HG03103 (cell line): Measurements from ENCODE around the gene CBX4.

Experiments
- ATAC-seq: cut with Tn5 transposase; IDR thresholded peaks from one replicate; pipeline ENCODE4 v1.9.1; 2021; ENCODE audit warnings: low read depth; ENCODE audit not compliant: unreplicated experiment

CBX4 gene

DNA sequence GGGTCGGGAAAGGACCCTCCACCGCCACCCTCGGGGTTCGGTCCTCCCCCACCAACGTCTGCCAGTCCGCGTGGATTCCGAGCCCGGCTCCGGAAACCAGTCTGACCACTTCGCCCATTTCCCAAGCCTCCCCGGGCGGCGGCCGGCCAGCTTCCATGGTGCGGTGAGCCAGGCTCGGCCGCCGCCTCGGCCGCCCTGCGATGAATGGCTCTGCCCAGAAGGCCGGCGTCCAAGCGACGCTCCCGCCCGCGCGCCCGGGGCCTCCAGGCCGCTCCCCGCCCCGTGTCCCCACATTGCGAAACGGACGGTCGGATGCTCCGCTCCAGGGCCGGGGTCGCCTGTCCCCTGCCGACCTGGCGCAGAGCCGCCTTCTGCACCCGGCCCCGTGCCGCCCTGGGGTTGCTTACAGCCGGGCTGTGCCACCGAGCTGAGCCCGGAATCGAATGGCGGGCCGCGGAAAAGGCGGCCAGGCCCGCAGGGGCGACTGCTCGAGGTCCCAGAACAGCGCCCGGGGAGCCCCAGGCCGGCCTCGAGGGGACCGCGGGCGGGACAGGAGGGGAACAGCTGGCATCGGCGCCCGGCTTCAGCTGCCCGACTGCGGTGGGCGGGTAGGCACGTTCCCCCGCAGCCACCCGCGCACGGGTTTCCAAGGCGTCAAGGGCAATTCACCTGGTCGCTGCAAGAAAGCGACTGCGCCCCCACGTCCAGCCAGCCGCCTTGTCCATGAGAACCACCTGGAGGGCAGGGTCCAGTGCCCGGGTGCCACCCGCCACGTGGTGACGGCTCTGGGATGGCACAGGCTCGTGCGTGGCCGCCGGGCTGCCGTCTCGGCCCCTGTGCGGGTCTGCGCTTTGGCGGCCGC, 24.0 kb downstream of the CBX4 start:
- no peak for ATAC-seq

DNA sequence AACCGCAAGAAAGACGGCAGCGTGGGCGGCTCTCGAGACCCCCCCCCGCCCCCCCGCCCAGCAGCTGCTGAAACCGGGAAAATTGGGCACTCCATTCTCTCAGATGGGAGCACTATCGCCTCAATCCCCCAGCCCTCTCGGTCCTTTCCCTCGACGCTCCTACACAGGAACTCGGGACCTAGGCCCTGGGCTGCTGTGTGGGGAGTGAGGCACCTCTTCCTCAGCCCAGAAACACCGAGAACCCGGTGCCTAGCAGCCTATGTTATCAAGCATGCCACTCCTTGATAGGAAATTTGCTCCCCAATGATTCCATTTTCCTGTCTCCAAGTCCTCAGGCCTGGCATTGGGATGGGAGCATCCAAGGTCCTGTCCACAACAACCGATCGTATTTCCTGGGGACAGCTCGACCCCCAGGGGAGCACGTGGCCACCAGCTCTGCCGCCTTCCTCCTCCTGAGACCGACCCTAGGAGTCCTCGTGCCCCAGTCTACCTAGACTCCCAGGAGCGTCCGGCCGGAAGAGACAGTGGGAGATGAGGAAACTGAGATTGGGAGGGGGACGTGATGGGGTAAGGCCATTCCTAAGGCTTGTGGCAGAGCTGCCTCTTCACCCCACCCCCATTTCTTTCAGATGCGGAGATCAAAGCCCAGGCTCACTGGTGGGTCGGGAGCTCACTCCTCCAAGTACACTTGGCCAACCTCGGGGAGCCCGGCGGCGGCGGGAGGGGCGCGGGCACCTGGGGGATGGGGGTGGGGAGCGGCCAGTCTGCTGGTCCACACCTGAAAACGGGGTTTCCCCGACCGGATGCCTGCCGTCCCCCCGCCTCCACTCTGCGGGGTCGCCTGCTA, 24.9 kb downstream of the CBX4 start:
- ATAC-seq = no peak

DNA sequence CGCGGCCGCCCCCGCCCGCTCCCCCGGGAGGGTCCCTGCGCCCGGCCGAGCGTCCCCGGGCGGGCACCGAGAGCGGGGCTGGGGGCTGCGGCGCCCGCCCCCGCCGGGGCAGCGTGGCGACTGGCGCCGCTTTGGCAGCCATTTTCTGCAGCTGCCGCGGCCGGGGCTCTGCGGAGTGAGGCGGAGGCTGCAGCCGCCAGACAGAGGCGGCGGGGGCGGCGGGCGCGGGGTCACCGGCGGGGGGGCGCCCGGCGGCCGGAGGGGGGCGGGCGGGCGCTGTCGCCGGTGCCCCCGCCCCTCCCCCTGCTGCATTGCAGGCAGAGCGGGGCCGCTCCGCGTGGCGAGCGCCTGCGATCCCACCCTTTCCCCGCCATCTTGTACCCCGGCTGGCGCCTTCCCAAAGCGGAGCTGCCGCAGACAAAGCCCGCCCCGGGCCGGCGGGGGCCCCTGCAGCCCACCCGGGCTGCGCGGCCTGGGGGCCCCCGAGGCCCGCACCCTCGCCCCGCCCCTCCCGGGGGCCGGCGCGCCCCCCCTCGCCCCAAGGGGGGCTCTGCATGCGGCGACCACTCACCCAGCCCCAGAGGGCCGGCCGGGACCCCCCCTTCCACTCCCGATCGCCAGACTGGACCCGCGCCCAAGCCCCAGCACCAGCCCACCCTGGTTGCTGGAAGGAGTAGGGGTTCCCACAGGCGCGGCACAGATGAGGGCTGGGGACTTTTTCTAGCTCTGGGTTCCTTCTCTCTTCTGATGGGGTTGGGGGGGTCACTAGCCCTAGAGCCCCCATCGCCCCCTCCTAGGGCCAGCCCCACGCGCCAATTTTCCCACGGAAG, 25.7 kb downstream of the CBX4 start:
- ATAC-seq = no peak

DNA sequence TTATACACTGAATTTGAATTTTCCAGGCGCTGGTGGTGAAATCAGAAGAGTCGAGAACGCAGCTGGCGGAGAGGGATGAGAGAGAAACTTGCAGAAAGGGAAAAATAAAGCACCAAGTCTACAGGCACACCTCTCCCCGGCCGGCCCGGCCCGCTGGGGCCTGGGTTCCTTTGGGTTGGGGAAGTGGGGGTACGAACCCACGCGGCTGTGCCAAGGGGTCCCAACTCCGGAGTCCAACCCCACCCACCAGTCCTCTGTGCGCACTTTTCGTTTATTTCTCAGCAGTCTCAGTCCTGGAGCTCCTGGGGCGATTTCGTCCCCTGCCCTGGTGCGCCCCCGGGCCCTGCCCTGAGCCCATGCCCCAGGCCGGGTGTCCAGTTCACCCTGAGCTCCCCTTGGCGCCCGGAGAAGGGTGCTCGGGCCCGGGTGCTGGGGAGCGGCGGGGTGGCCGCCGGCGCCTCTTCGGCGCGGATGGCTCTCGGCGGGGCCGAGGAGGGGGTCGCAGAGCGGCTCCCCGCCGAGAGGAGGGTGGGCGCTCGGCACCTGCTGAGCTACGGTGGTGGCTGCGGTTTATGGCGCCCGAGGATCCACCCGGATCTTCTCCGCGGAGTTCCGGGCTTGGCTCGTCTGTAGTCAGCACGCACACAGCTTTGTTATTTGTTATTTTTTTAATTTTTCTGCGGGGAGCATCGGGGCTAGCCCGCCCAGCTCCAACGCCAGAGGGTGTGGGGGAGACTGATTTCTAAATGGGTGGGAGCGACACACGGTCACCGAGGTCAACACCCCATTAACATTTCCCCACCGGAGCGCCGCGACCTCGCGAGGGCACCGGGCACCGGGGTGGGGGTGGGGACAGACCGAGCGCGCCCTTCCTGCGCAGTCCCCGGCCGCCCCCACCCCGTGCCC, 26.6 kb downstream of the CBX4 start:
- ATAC-seq = no peak

DNA sequence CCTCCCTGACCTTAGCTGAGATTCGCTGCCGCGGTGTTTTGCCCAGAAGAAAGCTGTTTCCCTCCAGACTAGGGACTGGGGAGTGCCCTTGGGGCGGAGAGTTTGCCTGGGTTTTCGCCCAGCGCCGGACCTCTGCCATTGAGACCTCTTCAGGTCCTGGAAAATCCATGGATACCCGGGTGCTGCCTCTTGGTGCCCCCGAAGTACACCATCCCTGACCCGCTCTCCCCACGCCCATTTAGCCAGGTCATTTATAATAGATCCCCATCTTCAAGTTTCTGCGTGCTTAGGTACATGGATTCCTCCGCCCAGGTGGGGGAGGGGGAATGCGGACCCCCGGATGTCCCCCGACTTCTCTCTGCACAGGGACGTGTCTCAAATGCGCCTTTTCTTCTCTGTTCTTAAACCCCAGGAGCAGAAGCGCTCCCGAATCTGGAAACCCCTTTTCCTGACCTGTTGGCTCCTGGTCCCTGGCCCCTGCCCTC, 27.3 kb downstream of the CBX4 start:
- ATAC-seq = no peak

DNA sequence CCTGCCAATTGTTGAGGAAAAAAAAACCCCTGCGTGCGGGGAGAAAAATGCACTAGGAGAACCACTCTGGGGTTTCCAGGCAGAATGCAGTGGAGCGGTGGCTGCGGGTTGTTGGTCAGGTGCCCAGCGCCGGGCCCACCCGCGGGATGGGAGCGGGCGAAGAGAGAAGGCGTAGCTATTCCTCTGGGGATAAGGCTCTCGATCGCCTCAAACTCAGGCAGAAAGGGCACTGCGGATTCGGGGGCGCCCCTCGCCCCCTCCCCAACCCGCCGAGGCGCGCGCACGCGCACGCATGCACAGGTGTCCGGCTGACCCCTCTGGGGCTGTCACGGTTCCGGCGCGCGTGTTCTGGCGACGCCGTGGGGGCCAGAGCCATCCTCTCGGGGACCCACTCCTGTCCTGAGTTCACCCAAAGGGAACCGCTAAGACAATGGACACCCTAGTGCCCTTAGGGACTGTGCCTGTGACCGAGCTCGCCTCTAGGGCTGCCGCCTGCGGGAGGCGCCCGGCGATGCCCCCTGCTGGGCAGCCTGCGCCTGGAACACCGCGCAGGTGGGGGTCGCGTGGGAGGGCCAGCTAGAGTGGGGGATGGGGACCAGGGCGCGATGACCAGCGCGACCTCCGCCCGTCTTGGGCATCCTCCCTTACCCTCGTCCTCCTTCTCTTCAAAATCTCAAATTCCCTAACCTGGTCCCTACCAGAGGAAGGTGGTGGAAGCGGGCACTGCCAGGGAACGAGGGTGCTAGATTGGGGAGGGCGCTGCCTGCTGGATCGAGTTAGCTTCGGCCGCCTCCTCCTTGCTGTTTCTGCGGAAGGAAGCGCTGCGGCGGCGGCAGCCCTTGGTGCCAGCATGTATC, 28.0 kb downstream of the CBX4 start:
- no peak for ATAC-seq

DNA sequence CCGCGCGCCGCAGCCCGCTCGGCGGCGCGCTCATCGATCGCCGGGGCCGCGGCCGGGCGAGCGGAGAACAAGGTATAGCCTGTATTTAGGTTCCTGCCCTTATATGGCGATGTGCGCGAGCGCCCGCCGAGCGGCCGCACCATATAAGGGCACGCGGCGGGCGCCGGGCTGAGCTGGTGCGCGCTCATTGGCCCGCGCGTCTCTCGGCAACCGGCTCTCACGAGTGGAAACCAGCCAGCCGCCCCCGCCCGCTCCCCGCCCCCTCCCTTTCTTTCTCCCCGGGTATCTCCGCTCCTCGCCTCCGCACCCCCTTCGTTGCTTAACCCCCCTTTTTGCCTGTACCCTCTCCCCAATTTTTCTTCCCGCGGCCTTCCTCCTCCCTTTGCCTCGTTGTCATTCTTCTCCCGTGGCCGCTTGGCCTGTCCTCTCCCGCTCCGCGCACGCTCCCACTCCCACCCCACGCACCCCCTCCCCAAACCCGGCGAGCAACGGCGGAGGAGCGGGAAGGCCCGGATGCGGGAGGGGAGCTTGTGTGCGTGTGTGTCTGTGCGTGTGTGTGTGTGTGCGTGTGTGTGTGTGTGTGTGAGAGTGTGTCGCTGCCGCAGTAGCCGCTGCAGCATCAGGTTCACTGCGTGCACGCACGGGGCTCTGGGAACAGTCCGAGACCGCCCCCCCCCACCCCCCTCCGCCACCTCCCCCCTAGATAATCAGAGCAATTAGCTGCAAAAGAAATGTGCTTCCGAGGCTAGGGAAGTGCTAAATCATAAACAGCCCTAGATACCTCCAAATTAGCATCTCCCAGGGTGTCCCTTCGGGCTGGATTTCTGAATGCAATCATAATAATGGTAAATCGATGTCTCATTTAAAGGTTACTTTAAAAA, 28.9 kb downstream of the CBX4 start:
- no peak for ATAC-seq

DNA sequence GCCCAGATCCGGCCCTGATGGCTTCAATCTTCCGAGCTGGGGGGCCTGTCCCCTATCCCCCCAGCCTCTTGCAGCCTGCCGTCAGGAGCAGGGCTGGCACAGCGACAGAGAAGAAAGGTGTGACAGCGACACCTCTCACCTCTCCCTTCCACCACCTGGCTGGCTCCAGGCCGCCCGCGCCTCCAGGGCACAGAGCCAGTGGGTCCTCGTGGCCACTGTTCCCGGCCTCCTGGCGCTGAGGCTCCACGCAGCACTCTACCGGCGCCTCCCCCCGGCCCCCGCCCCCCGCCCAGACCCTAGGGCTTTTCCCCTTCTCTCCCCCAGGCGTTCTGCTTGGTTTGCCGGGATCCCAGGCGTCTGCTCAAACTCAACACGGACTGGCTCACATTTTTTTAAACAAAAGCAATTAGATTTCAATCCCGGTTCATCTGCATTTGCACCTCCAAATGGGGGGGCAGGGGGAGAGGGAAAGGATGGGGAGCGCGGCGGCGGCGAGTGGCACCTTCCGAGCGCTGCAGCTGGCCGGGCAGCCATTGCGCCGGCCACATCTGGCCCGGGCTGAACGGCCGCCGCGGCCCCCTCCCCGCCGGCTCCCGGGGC, 29.6 kb downstream of the CBX4 start:
- ATAC-seq = no peak

DNA sequence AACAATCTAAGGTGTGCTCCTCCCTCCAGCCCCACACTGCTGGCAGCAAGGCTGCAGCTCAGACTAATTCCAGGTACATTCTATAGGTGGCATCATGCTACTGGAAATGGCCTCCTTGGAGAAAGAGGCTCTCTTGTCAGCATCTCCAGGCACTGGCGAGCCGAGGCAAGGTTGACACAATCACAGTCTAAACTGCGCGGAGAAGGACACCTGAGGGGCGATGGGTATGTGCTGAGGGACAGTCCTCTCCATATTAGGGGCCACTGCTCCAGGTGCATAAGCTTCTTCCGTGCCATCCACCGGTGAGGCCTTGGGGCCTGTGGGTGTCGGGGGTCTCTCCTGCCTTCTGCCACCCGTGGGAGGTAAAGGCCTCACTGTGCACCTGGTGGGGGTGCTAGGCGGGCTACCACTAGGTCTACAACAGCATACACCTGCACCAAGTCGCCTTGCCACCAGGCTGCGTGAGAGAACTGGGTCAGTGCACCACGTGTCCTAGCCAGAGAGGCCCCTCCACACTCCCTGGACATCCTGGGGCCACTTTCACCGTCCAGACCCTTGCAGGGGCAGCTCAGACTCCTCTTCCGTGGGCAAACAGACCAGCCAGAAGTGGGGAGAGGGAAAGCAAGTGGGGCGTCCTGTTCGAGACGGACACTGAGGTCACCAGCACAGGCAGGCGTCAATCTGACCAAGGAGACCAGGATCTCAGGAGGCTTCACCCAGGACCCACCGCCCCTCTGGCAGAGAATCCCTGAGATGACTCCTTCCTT, 30.3 kb downstream of the CBX4 start:
- ATAC-seq = no peak

DNA sequence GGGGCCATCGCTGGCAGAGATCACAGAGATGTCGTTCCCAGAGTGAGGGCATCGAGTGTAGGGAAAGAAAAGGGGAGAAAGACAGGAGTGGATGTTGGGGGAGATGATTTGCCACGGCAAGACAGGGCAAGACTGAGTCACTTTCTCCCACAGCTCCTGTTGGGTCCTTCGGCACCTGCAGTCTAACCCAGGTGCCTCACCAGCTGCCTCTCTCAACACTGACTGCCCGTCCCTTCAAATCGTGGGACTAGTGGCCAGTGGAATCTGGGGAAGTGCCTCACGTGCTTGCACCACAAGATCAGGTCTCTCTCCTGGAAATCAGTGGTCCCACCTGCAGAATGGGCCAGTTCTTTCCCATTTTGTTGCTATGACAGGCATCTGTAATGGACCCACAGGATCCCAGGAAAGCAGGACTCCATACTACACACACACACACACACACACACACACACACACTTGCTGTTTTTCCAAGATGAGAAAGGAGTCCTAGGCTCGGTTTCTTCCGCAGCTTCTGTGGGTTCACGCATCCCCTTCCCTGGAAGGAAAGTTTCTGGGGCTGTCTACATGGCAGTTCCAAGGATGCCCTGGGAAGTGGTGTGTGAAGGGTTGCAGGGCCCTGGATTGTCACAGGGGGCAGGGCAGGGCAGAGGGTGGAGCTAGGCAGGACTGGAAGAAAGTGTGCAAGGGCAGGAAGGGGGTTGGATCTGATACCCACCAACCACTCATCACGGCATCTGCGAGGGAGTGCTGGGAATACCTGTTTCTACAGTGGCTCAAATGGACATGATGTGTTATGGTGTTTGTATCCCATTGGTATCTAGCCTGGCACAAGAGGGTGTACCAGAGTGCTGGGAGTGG, 32.1 kb downstream of the CBX4 start:
- no peak for ATAC-seq

DNA sequence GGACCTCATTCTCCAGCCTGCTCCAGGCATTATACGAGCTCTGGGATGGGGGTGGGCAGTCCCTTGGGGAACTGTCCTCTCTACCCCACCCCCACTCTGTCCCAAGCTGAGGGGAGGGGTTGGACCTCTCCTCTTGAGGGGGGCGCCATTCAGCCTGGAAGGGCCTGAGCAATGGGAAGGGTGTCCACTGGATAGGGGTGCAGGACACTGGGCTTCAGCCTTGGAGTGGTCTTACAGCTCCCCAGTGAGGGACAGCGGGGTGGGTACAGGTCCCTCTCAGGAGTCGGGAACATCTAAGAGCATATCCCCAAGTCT, 32.8 kb downstream of the CBX4 start:
- ATAC-seq = no peak

DNA sequence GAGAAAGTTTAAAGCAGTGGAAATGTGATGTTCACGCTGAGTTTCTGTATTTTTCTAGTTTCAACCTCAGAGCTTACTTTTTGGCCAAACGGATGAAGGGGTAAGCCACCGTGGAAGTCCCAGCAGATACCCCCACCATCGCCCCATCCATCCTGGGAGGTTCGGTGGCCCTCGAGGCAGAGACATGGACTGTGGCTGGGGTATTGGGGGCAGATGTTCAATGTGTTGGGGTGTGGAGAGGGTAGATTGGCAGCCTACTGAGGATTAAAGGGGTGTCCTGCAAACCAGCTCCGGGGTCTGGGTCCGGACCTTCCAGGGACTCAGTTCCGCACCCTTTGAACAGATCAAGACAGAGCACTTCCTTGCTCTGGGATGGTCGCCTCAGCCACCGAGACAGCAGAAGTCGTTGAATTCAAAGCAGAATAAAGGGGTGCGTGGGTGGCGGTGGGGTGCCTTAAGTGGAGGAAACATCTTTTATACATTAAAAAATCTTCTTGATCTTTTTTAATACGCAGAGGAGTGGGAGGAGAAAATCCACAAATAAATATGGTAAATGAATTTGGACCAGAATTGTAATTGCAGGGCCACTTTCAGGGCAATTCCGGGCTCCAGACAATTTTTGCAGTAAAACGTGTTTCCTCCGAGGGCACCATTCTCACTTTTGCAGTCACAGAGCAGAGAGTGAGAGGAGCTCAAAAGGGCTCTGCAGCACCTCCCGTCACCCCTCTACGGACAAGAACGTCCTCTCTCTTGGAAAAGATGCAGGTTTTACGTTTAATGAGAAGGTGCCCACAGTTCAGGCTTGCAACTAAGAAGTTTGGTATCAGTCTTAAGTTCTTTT, 34.2 kb downstream of the CBX4 start:
- no peak for ATAC-seq

DNA sequence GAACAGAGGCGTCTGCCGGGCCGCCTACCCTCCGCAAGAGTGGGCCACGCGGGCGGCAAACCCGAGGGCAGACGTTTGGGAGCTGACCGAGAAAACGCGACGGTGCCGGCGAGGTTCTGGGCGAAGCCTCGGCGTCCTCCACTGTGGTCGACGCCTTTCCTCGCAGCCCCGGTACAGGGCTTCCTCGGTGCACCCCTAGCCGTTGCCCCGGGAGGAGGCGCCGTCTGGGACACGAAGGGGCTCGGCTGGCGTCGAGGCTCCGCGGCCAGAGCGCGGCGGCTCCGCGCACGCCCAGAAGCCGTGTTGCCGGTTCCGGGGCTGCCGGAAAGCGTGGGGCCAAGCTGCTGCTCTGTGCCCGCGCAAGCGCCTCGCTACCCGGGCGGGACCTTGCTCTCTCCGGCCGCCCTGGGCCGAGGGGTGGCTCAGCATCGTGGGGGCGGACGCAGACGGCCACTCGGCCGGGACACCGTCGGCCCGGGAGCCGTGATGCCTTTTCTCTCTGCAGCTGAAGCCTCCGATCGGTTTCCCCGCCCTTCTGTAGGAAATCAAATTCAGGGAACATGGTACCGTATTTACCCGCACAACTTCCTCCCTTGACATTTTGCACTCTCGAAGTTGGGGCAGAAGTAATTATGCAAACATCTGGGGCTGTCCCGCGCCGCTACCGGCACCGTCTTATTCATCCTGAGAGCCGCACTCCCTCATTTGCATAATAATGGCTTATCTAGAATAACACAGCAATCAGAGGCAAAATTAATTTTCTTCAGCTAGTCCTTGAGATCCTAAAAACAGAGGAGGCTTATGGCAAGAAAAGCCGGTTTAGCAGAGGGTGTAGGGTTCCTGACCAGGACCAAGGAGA, 35.0 kb downstream of the CBX4 start:
- ATAC-seq = no peak

DNA sequence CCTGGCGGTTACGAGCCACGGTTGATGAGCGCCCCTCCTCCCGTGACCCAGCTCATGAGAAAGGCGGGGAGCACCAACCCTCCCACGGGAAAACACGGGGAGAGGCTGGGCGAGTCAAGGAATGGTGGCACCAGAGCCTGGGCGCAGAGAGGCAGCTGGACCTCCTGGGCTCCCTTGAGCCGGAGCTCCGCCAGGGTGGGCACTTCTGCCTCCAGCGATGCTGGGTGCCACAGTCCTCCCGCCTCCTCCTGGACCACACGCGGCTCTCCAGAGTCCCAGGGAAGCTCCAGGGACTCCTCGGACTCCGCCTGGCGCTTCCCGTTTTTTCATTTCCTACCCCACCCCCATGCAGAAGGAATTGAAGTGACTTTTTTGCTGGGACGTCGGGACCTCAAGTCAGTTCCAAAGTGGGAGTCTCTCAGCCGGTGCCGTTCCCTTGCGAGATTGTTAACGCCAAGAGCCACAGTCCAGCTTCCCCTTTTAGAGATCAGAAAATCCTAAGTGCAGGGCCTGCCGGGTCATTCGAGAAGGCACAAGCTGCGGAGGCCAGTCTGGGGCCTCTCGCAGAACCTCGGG, 35.7 kb downstream of the CBX4 start:
- ATAC-seq = no peak
